Loucy (cell line): ENCODE measurements around the gene CELA2B.
A peak's percentile ranks its signal among the peaks of the same experiment; 100 is the strongest.
"Not testable (repeated sequence)": the region's sequence is repeated elsewhere in the genome, so short reads cannot be mapped to it uniquely, and the experiment has no call there.

Experiments used
- H2AFZ ChIP-seq: fragments of 200-600 bp; sonication (generic); 2 replicates; pipeline ENCODE4 v1.6.0; 2016; ENCODE audit warnings: antibody characterized with exemption, mild to moderate bottlenecking, low read length, moderate library complexity
- H3F3A ChIP-seq: fragments of 200-600 bp; 2 replicates; pipeline ENCODE4 v1.6.0; 2016; ENCODE audit warnings: antibody characterized with exemption, low read depth, mild to moderate bottlenecking
- H3K27me3 ChIP-seq: fragments of 200-600 bp; sonication (generic); 2 replicates; pipeline ENCODE4 v1.6.1; 2014; ENCODE audit warnings: low read length, mild to moderate bottlenecking; ENCODE audit not compliant: insufficient read depth, poor library complexity, severe bottlenecking
- H3K36me3 ChIP-seq: fragments of 200-600 bp; sonication (generic); 2 replicates; pipeline ENCODE4 v1.6.1; 2016; ENCODE audit warnings: low read length; ENCODE audit not compliant: insufficient read depth
- H3K4me1 ChIP-seq: fragments of 200-600 bp; sonication (generic); 2 replicates; pipeline ENCODE4 v1.5.1; 2014; ENCODE audit warnings: low read length, mild to moderate bottlenecking; ENCODE audit not compliant: insufficient read depth, poor library complexity, severe bottlenecking
- H3K4me2 ChIP-seq: fragments of 200-600 bp; sonication (generic); 2 replicates; pipeline ENCODE4 v1.6.0; 2014; ENCODE audit warnings: antibody characterized with exemption, low read length, low read depth, mild to moderate bottlenecking; ENCODE audit not compliant: poor library complexity, severe bottlenecking
- H3K4me3 ChIP-seq: fragments of 200-600 bp; sonication (generic); 2 replicates; pipeline ENCODE4 v1.5.1; 2014; ENCODE audit warnings: low read length, mild to moderate bottlenecking, mixed read lengths; ENCODE audit not compliant: poor library complexity, severe bottlenecking
- H3K79me2 ChIP-seq: fragments of 200-600 bp; sonication (generic); 2 replicates; pipeline ENCODE4 v1.6.1; 2014; ENCODE audit warnings: low read length; ENCODE audit not compliant: insufficient read depth
- H3K9ac ChIP-seq: fragments of 200-600 bp; sonication (generic); 2 replicates; pipeline ENCODE4 v1.6.0; 2014; ENCODE audit warnings: mild to moderate bottlenecking, low read depth, low read length, moderate library complexity; ENCODE audit not compliant: poor library complexity, severe bottlenecking
- H3K9me2 ChIP-seq: fragments of 200-600 bp; sonication (generic); replicated peaks from 2 replicates; pipeline ENCODE4 v1.6.1; 2016; ENCODE audit warnings: low read depth, low read length, mixed read lengths
- H3K9me3 ChIP-seq: fragments of 200-600 bp; sonication (generic); 2 replicates; pipeline ENCODE4 v1.6.1; 2014; ENCODE audit warnings: mild to moderate bottlenecking, antibody characterized with exemption, low read length, low read depth; ENCODE audit not compliant: insufficient read depth
- H4K20me1 ChIP-seq: fragments of 200-600 bp; sonication (generic); 2 replicates; pipeline ENCODE4 v1.6.0; 2014; ENCODE audit warnings: antibody characterized with exemption, low read length, mild to moderate bottlenecking; ENCODE audit not compliant: insufficient read depth, poor library complexity, severe bottlenecking
- EZH2phosphoT487 ChIP-seq: fragments of 200-600 bp; IDR thresholded peaks from 2 replicates; pipeline ENCODE4 v1.6.1; 2018; ENCODE audit warnings: antibody characterized with exemption, mild to moderate bottlenecking, moderate library complexity, borderline replicate concordance
- TF ChIP-seq, protein P1 (sequence below): fragments of 200-600 bp; sonication (generic); conservative IDR thresholded peaks from 2 replicates; pipeline ENCODE4 v1.5.1; 2014; ENCODE audit warnings: mild to moderate bottlenecking, antibody characterized with exemption, low read length

CELA2B gene

DNA sequence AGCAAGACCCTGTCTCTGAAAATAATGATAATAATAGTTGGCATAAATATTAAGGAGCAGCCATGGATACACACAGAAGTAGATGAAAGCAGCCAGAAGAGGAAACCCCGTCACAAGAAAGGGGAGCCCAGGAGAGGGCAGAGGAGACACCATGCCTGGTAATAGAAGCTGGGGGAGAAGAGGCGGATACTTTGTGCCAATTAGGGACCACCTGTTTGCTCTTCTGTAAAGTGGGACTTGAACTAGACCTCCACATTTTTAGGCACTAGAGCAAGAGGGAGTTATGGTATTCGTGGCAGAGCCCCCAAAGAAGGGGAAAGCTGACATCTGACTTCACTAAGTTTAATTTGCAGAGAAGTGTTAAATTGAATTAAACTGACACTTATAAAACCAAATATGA, 12.5 kb downstream of the CELA2B start:
- no peaks in the 10 kb centered on the region; the same call in 1 of the 2 replicates for H3K36me3 ChIP-seq
- H3K4me1 ChIP-seq = peaks cover 24% of the 10 kb centered on the region
- no peaks in the 10 kb centered on the region for H4K20me1 ChIP-seq
- TF ChIP-seq EZH2phosphoT487 = no peak
- TF ChIP-seq, protein P1, sequence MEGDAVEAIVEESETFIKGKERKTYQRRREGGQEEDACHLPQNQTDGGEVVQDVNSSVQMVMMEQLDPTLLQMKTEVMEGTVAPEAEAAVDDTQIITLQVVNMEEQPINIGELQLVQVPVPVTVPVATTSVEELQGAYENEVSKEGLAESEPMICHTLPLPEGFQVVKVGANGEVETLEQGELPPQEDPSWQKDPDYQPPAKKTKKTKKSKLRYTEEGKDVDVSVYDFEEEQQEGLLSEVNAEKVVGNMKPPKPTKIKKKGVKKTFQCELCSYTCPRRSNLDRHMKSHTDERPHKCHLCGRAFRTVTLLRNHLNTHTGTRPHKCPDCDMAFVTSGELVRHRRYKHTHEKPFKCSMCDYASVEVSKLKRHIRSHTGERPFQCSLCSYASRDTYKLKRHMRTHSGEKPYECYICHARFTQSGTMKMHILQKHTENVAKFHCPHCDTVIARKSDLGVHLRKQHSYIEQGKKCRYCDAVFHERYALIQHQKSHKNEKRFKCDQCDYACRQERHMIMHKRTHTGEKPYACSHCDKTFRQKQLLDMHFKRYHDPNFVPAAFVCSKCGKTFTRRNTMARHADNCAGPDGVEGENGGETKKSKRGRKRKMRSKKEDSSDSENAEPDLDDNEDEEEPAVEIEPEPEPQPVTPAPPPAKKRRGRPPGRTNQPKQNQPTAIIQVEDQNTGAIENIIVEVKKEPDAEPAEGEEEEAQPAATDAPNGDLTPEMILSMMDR = no peak
- no peaks in the 10 kb centered on the region for H3K9me3 ChIP-seq
- H3K27me3 ChIP-seq = no peaks in the 10 kb centered on the region
- 0 out of 2 replicates have a peak, but pooled peaks cover 2% of the 10 kb centered on the region for H3F3A ChIP-seq
- no peak overlapping the region for H3K4me2 ChIP-seq
- no peaks in the 10 kb centered on the region for H3K79me2 ChIP-seq
- H3K4me3 ChIP-seq = no peak overlapping the region
- no peaks in the 10 kb centered on the region for H3K9me2 ChIP-seq
- H2AFZ ChIP-seq = no peak overlapping the region
- no peak overlapping the region for H3K9ac ChIP-seq

DNA sequence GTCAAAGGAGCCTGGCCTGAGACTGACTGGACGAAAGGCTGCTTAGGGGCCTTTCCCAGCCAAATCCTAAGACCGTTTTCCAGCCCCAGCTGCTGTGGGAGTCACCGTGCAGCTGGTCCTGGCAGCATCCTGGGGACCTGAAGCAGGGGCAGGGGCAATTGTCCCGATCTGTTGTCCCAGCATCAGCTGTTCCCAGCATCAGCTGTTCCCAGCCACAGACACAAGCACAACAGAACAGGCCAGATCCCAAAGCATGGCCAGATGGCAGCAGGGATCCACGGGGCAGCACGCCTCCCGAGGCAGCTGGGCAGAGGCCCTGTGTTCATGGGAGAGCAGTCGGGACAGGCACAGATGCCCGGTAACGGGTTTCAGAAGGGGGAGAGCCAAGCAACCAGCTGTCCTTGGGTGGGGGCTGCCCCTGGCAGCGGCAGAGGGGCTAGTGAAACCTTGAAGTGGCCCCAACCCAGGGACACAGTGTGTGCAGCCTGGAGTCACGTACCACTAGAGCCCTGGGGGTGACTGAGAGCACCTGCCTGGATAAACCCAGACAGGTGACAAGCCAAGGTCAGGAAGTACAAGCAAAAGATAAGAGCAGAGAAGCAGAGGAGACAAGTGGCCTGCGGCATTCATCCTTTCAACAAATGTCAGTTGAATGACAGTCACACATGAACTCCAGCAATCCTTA, 13.3 kb downstream of the CELA2B start:
- Histone ChIP-seq H3K36me3 (no peaks in the 10 kb centered on the region; the same call in 1 of the 2 replicates), H3K9me3 (no peaks in the 10 kb centered on the region), H3K4me3 (no peak overlapping the region), H4K20me1 (no peaks in the 10 kb centered on the region), H3K4me1 (peaks cover 24% of the 10 kb centered on the region), H3K79me2 (no peaks in the 10 kb centered on the region), H3K4me2 (no peak overlapping the region), H3F3A (0 out of 2 replicates have a peak, but pooled peaks cover 2% of the 10 kb centered on the region), H3K9ac (no peak overlapping the region), H2AFZ (no peak overlapping the region), H3K27me3 (no peaks in the 10 kb centered on the region), H3K9me2 (no peaks in the 10 kb centered on the region)
- TF ChIP-seq EZH2phosphoT487 = no peak
- TF ChIP-seq, protein P1 = no peak

DNA sequence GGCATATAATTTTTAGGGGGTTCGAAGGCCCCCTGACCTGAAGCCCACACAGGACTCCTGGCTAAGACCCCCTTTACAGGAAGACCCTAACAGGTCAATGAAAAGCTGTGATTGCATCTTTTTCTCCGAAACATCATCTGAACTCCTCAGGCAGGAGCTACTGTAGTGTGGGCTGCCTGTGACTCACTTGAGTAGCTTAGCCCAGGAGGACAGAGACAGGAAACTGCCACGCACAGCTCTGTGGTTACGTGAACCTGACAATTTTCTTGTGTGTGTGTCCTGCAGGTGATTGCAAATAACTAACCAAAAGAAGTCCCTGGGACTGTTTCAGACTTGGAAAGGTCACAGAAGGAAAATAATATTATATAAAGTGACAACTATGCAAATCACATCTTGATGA, 15.1 kb downstream of the CELA2B start:
- Histone ChIP-seq H3K4me3 (peak overlapping the region; percentile 23), H3K4me2 (peak overlapping the region; percentile 50), H3K9ac (peak overlapping the region; percentile 34), H3K4me1 (peaks cover 24% of the 10 kb centered on the region)
- not testable (repeated sequence) for H3K9me2 ChIP-seq, H3K36me3 ChIP-seq, H3K79me2 ChIP-seq, H3K27me3 ChIP-seq, H3F3A ChIP-seq, H4K20me1 ChIP-seq, H3K9me3 ChIP-seq, H2AFZ ChIP-seq

DNA sequence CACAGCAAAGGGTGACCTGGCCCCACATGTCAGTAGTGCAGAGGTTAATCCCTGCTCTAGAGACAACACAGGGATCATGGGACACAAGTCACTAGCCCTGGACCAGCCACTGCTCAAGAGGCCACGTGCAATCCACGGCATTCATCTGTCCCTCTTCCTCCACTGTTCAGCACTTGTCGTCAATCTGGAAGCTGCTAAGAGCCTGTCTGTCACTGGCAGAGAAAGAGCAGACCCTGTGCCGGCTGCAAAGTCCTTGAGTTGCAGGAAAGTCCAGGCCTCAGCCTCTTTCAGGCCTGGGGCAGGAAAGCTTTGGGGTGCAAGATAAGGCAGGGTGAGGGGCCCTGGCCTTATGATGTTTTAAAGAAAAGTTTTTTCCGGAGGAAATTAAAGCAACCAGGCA, 16.7 kb downstream of the CELA2B start:
- H4K20me1 ChIP-seq = no peaks in the 10 kb centered on the region
- 0 out of 2 replicates have a peak, but pooled peaks cover 2% of the 10 kb centered on the region for H3F3A ChIP-seq
- peaks cover 24% of the 10 kb centered on the region for H3K4me1 ChIP-seq
- no peak overlapping the region for H3K4me2 ChIP-seq
- no peak for TF ChIP-seq EZH2phosphoT487
- TF ChIP-seq, protein P1 = no peak
- no peaks in the 10 kb centered on the region for H3K27me3 ChIP-seq
- no peak overlapping the region for H3K4me3 ChIP-seq
- no peaks in the 10 kb centered on the region; the same call in 1 of the 2 replicates for H3K36me3 ChIP-seq
- no peak overlapping the region for H2AFZ ChIP-seq
- H3K9me2 ChIP-seq = no peaks in the 10 kb centered on the region
- no peaks in the 10 kb centered on the region for H3K9me3 ChIP-seq
- peak overlapping the region; percentile 36 for H3K9ac ChIP-seq
- H3K79me2 ChIP-seq = no peaks in the 10 kb centered on the region
